Right ventricle myocardium superior (tissue), 1 donor: ENCODE data around the gene FANCC. TPM values are rescaled to one million over a fixed set of nuclear protein-coding genes. Genes with fewer than 3 reads are reported as not detected.

Source experiments
- ATAC-seq: fragments of 200-7000 bp; cut with Tn5 transposase; one replicate; pipeline ENCODE4 v1.9.1; 2020; ENCODE audit warnings: mild to moderate bottlenecking; ENCODE audit not compliant: poor library complexity
- DNase-seq: peaks from one replicate; pipeline ENCODE4 v3.0.0-alpha.2; 2020
- intact Hi-C: fragments of 100-400 bp; cut with DNase I; formaldehyde crosslinking; loops from one replicate; pipeline ENCODE4 v1.11.2; 2022
- total RNA-seq: library from RNA; stranded (reverse); fragmentation: NEBNext Ultra II Directional; extraction: Animal tissue kit (Norgen Biotek cat#: 25700); gene quantifications from one replicate; pipeline ENCODE4 v1.2.1, GENCODE V29; 2021
- donor health status: DM: no; HTN: yes; CAD: no; lungs with severe emphysema.

Gene FANCC
- total RNA-seq, 1 donor from 2014 or later, result 4.6 TPM

- ATAC-seq (no peak), DNase-seq (peak; percentile 26)
- intact Hi-C loops, result no loop called here
Measured at GRCh38 chr9:95101326-95101725, 216.2 kb downstream of the FANCC start.

- intact Hi-C loops, result no loop called here
- no peak for ATAC-seq
- DNase-seq, result no peak
Measured at GRCh38 chr9:95100071-95100627, 217.4 kb downstream of the FANCC start.

DNA sequence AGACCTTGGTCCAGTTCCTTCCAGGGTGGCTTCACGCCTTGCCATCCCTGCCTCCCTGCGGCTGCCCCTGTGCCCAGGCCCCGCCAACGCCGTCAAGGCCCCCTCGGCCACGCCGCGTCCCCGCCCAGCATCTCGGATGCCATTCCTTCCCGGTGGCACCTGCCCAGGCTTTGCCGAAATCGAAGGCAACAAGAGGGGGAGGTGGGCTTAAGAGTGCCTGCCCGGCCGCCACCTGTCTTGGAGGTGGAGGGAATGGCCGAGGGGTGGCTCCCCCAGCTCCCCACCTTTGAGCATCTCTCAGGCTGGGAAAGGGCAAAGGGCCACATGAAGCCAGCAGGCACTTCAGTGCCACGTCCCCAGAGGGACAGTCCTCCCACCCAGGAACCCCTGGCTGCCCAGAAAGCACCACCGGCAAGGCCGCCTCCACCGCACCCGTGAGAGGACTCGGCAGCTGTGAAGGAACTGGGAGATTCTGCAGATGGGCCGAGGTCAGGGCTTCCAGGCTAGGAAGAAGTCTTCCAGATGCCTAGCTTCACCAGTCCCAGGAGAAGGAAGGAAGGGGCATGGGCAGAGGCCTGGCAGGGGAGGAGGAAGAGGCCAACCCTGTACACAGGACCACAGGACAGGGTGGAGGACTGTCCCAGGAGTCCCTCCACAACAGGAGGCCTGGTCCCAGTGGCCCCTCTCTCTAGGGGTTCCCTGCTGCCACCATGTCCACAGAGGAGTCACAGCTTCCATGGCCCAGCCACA lies 218.0 kb downstream of the FANCC start:
- ATAC-seq (no peak), DNase-seq (peak; percentile 35)
- intact Hi-C loops, result no loop called here

GRCh38 chr9:95098391-95098921 lies 219.1 kb downstream of the FANCC start:
- DNase-seq (peak; percentile 26), ATAC-seq (no peak)
- intact Hi-C loops, result no loop called here

GRCh38 chr9:95097279-95097678 lies 220.2 kb downstream of the FANCC start:
- DNase-seq, result no peak
- ATAC-seq, result no peak
- intact Hi-C loops, result no loop called here

- intact Hi-C loops, result no loop called here
- DNase-seq (no peak), ATAC-seq (no peak)
Measured at GRCh38 chr9:95096807-95097206, 220.7 kb downstream of the FANCC start.

DNA sequence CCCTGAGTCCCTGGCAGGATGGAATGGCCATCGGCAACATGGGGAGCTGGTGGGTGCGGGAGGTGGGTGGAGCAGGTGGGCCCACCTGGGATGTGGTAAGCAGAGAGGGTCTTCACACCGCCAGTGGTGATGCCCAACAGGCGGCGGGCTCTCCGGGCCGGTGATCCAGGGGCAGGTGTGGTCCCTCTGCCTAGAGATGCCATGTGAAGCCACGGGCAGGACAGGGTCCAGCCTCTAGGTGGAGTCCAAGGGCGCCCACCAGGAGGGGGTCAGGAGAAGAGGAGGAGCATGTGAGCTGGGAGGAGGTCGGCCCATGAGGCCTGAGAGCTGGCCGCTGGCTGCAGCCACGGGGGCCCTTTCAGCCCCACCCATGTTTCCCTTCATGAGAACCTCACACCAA lies 221.1 kb downstream of the FANCC start:
- intact Hi-C loops, result no loop called here
- DNase-seq, result peak; percentile 24
- ATAC-seq, result no peak

- DNase-seq, result peak; percentile 27
- intact Hi-C loops, result no loop called here
Measured at GRCh38 chr9:95095641-95096355, 221.7 kb downstream of the FANCC start.

DNA sequence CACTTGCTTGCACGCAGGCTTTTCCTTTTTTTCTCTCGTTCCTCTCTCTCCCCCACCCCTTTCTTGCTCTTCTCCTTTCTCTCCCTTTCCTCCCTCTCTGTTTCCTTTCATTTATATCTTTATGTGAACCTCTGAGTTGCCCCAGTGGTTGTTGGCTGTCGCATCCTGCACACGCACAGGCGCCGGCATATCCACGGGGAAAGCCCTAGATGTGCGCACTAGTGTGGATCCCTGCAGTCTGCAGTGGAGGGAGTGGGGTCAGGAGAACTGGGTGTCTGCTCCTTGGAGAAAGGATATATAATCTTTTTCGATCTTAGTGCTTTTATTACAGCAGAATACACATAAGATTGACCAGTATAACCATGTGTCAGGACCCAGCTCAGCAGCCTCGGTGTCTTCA lies 223.5 kb downstream of the FANCC start:
- DNase-seq (peak; percentile 13), ATAC-seq (no peak)
- intact Hi-C loops, result no loop called here

More at GRCh38 chr9:95095641-95096355, 221.7 kb downstream of the FANCC start:
- ATAC-seq, result no peak

DNA sequence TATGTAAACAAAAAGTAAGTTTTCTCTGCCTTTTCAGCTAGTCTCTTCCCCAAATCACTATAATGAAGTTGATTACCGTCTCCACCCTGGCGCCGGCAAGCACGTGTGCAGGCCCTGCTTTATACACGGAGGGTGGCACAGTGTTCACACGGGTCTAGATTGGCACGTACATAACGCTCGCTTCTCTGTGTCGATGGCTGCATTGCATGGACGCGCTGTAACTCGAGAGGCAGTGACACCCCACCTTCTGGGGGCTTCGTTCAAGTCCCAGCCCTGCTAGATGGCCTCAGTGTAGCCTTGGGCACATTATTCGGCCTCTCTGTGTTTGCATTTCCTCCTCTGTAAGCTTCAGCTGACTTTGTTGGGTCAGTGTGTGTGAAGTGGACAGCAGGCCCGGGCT lies 223.9 kb downstream of the FANCC start:
- intact Hi-C loops, result no loop called here
- DNase-seq (no peak), ATAC-seq (no peak)

DNA sequence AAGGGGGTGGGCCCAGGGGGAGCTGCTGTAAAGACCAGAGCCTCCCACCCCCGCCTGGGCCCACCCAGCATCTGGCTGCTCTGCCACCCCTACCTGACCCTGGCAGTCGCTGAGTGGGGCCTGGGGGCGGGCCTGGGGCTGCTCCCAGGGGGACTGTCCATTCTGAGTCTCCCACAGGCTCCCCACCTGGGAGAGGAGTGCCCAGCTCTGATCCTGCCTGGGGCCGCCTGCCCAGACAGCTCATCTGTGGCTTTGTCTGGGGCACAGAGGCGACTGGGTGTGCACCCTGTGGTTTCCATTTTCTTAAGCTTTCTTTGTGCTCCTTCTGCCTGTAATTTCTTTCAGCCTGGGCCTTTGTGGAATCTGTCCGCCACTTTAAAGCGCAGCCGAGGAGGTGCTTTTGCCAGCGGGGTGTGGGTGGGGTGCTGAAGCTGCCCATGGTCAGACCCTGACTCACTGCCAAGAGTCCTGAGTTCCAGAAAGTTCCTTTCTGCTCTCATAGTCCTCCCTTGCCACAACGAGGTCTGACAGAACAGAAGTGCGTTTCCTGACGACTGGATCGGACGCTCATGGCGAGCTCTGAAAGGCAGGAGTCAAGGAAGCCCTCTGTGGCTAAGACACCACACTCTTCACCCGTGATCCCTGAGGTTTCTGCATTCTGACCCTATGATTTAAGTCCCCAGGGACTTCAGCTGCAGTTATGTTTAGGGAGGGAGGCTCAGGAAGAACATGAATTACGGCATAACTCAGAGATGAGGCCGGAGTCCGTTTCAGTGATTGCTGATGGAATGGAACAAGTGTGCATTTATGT lies 225.0 kb downstream of the FANCC start:
- intact Hi-C loops, result no loop called here
- ATAC-seq, result no peak
- no peak for DNase-seq

DNA sequence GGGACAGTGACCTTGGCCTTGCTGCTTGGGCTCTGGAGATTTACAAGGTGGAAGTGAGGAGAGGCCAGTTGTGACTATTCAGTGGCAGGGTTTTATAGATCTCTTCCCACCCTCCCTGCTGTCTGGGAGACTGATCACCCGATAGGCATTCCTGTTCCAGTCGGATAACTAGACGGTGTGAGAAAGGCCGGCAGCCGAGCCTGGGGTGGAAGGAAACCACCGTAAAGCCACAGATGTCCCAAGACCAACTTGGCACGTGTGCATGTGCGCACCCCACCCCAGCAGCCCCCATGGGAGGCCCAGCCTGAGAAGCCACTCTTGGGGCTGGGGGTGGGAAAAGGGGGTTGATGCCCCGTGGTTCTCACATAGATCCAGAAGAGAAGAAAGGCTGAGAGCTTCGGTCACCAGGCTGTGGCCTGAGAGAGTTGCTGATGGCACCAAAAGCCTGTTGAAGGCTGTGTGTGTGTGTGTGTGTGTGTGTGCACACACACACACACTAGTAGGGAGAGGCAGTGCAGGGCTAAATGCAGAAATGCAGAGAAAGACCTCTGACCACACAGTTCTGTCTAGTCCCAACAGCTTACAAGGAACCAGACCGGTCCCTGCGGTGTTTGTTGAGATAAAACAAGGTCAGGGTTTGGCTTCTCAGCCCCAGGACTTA lies 225.8 kb downstream of the FANCC start:
- ATAC-seq (no peak), DNase-seq (no peak)
- intact Hi-C loops, result no loop called here

DNA sequence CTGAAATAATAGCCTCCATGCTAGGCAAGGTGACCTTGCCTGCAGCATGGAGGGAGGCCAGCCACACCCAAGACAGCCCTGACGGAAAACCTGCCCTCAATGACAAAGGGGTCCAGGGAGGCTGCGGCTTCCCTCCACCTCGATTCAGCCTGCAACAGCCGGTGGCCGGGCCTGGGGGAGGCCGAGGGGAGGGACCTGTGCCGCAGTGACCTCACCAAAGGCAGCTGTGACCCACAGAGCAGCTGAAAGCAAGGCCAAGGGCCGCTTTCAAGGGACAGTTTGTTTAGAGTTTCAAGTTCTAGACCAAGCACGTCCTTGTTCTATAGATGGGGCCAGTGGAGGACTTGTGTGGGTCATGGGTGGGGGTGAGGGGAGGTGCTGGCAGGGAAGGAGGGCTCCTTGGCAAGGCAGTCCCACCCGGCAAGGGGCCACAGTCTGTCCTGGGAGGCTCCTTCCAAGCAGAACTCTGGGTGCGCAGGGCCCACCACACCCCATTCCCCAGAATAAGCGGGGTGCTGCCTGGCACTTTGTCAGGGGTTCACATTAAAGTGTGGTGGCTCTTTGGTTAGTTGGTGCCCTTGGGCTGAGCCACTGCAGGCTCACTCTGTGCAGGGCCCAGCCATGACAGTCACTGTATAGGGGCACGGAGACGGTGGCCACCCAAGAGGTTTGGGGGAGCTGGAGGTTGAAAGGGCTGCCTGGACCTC lies 226.5 kb downstream of the FANCC start:
- no peak for DNase-seq
- intact Hi-C loops, result no loop called here
- peak; percentile 8 for ATAC-seq

- ATAC-seq (peak; percentile 64), DNase-seq (peak; percentile 77)
- intact Hi-C loops, result no loop called here
Measured at GRCh38 chr9:95090023-95090791, 227.3 kb downstream of the FANCC start.

GRCh38 chr9:95089257-95090022 lies 228.1 kb downstream of the FANCC start:
- intact Hi-C loops, result no loop called here
- DNase-seq (no peak), ATAC-seq (no peak)

GRCh38 chr9:95088421-95089161 lies 228.9 kb downstream of the FANCC start:
- DNase-seq (no peak), ATAC-seq (no peak)
- intact Hi-C loops, result no loop called here
